ENCODE results near the gene E2F6. TPM values are rescaled to one million over a fixed set of nuclear protein-coding genes. Genes with fewer than 3 reads are reported as not detected.

The E2F6 gene
- total and polyA plus RNA-seq, 2 of the 13 experiments (the other 11 are each of a cell fraction or from before 2014, with no cell fraction given), result 27.3 to 36.0 TPM

- TF ChIP-seq ZBTB39 (CRISPR knock-in tag; IDR thresholded peaks at IDR 0.05) (peak; percentile 90; the same call in 1 of the 2 replicates), ZNF607 (CRISPR knock-in tag; IDR thresholded peaks at IDR 0.05; ENCODE audit: borderline replicate concordance) (peak; percentile 100), ZNF703 (CRISPR knock-in tag; IDR thresholded peaks at IDR 0.05; ENCODE audit: borderline replicate concordance) (peak; percentile 98), ZMAT3 (CRISPR knock-in tag; conservative IDR thresholded peaks at IDR 0.05) (peak; percentile 96), ZNF670 (CRISPR knock-in tag; IDR thresholded peaks at IDR 0.05; ENCODE audit: borderline replicate concordance) (peak; percentile 95; the same call in 1 of the 2 replicates), RFX5 (IDR thresholded peaks at IDR 0.05; ENCODE audit: low read depth, low read length) (peak; percentile 87), KDM4B (CRISPR knock-in tag; IDR thresholded peaks at IDR 0.05) (peak; percentile 83), REXO4 (CRISPR knock-in tag; IDR thresholded peaks at IDR 0.05; ENCODE audit: borderline replicate concordance) (peak; percentile 96), ZNF564 (CRISPR knock-in tag; IDR thresholded peaks at IDR 0.05) (peak; percentile 97), ETV6 (CRISPR knock-in tag; conservative IDR thresholded peaks at IDR 0.05) (peak; percentile 92), TRIM22 (IDR thresholded peaks at IDR 0.05) (no peak), FOXC1 (CRISPR knock-in tag; IDR thresholded peaks at IDR 0.05; ENCODE audit: borderline replicate concordance) (peak; percentile 100), CHCHD3 (CRISPR knock-in tag; IDR thresholded peaks at IDR 0.05) (peak; percentile 97), SMAD1 (CRISPR knock-in tag; IDR thresholded peaks at IDR 0.05; ENCODE audit: borderline replicate concordance, low read depth) (peak; percentile 86), YY1 (IDR thresholded peaks at IDR 0.05; ENCODE audit: insufficient read depth, insufficient replicate concordance, low read depth, low read length) (peak; percentile 94), AHR (CRISPR knock-in tag; IDR thresholded peaks at IDR 0.05) (peak; percentile 95), ZFP37 (CRISPR knock-in tag; IDR thresholded peaks at IDR 0.05; ENCODE audit: borderline replicate concordance) (peak; percentile 99), NFYB (CRISPR knock-in tag; IDR thresholded peaks at IDR 0.05) (no peak; the same call in none of the 2 replicates), HIC2 (CRISPR knock-in tag; IDR thresholded peaks at IDR 0.05; ENCODE audit: low read depth) (0 out of 2 replicates have a peak, but pooled peaks have one; percentile 75), NFIB (CRISPR knock-in tag; IDR thresholded peaks at IDR 0.05; ENCODE audit: borderline replicate concordance) (peak; percentile 99), ZNF841 (CRISPR knock-in tag; IDR thresholded peaks at IDR 0.05; ENCODE audit: borderline replicate concordance) (peak; percentile 95; the same call in 1 of the 2 replicates)
- TF ChIP-seq, protein P1, sequence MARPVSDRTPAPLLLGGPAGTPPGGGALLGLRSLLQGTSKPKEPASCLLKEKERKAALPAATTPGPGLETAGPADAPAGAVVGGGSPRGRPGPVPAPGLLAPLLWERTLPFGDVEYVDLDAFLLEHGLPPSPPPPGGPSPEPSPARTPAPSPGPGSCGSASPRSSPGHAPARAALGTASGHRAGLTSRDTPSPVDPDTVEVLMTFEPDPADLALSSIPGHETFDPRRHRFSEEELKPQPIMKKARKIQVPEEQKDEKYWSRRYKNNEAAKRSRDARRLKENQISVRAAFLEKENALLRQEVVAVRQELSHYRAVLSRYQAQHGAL (CRISPR knock-in tag; IDR thresholded peaks at IDR 0.05; ENCODE audit: not compliant biosample characterization), result peak; percentile 86
Measured at GRCh38 chr2:11465485-11466306, at the start of gene E2F6 (continued).

All from HepG2 (cell line).